K562 (cell line): ENCODE data around the gene CACNA2D3. TPM values are rescaled to one million over a fixed set of nuclear protein-coding genes. Genes with fewer than 3 reads are reported as not detected.

ENCODE experiments used
- ATAC-seq: fragments of 200-7000 bp; cut with Tn5 transposase; 3 replicates; pipeline ENCODE4 v1.9.1; 2020; ENCODE audit warnings: moderate library complexity
- BruUV-seq: library from RNA; stranded (reverse); fragments of 400-500 nt; replicated peaks from 2 replicates; lab custom pipeline; 2021; lab: Mats Ljungman, UMichigan
- CTCF ChIA-PET: fragments of 300-600 bp; formaldehyde crosslinking; extraction: SDS; loops from one replicate; lab custom pipeline; 2021; ENCODE audit warnings: low intra/inter-chr PET ratio; lab: Yijun Ruan, JAX
- POLR2A ChIA-PET: fragments of 300-600, 350-650 bp; sonication (Branson Sonifier 250); formaldehyde crosslinking; extraction: SDS; loops from one replicate; lab custom pipeline; 2021; ENCODE audit warnings: antibody characterized with exemption, inconsistent platforms; lab: Yijun Ruan, JAX
- DNase-seq, 4 experiments: peaks; one replicate each; pipeline versions ENCODE4 v3.0.0 to v3.0.0-alpha.2; 2011 to 2018; ENCODE audit warnings: low spot score in 3 of 4, mixed read lengths in 3 of 4; ENCODE audit errors: extremely low read depth in 1 of 4
- FAIRE-seq: peaks from 2 replicates; lab custom pipeline; 2011; peaks lifted over from hg19 to GRCh38; lab: Jason Lieb, UNC
- H2AFZ ChIP-seq: 2 replicates; pipeline ENCODE4 v1.6.0; 2011; ENCODE audit warnings: low read depth, low read length, control low read depth, inconsistent platforms
- H3K27ac ChIP-seq: fragments of 200-600 bp; 3 replicates; pipeline ENCODE4 v1.8.0; 2011; ENCODE audit warnings: low read depth, mild to moderate bottlenecking, control low read depth, inconsistent platforms, low read length, moderate library complexity, mixed read lengths; ENCODE audit errors: extremely low read depth
- H3K27me3 ChIP-seq, 2 experiments: fragments of 300-600 bp in 1 of 2; 2 replicates in 1 of 2; 3 replicates in 1 of 2; pipeline versions ENCODE4 v1.6.0 to v1.8.0; 2011; ENCODE audit warnings: inconsistent platforms in 2 of 2, low read length in 2 of 2, mild to moderate bottlenecking in 1 of 2, mixed read lengths in 1 of 2, moderate library complexity in 1 of 2; ENCODE audit not compliant: control insufficient read depth in 2 of 2, insufficient read depth in 2 of 2
- H3K36me3 ChIP-seq: fragments of 300-600 bp; 3 replicates; pipeline ENCODE4 v1.8.0; 2011; ENCODE audit warnings: mild to moderate bottlenecking, low read length, inconsistent platforms; ENCODE audit not compliant: control insufficient read depth, insufficient read depth
- H3K4me1 ChIP-seq, 2 experiments: fragments of 200-600 bp in 1 of 2; replicated peaks in 1 of 2; 2 replicates in 1 of 2; 3 replicates in 1 of 2; pipeline versions ENCODE4 v1.5.1 to v1.8.0; 2011; ENCODE audit warnings: inconsistent platforms in 2 of 2, low read length in 2 of 2, mild to moderate bottlenecking in 1 of 2, mixed read lengths in 1 of 2, moderate library complexity in 1 of 2; ENCODE audit not compliant: control insufficient read depth in 2 of 2, insufficient read depth in 2 of 2
- H3K4me2 ChIP-seq: 2 replicates; pipeline ENCODE4 v1.6.1; 2011; ENCODE audit warnings: low read length, control low read depth, inconsistent platforms, mixed read lengths; ENCODE audit not compliant: insufficient read depth
- H3K4me3 ChIP-seq: fragments of 200-600 bp; sonication (generic), shearing (Covaris generic); 2 replicates; pipeline ENCODE4 v1.5.1; 2016; ENCODE audit warnings: control low read depth, inconsistent platforms
- H3K79me2 ChIP-seq: fragments of 200-600 bp; 3 replicates; pipeline ENCODE4 v1.8.0; 2011; ENCODE audit warnings: low read length, inconsistent platforms; ENCODE audit not compliant: control insufficient read depth, insufficient read depth
- H3K9ac ChIP-seq, 2 experiments: 2 replicates each; pipeline versions ENCODE4 v1.6.0 to v1.6.1; 2011; ENCODE audit warnings: low read depth in 2 of 2, low read length in 2 of 2, control low read depth in 1 of 2, inconsistent platforms in 1 of 2, mild to moderate bottlenecking in 1 of 2, mixed read lengths in 1 of 2; ENCODE audit not compliant: insufficient read depth in 1 of 2
- H3K9me1 ChIP-seq: one replicate; pipeline ENCODE4 v1.6.0; 2011; ENCODE audit warnings: inconsistent platforms, mild to moderate bottlenecking, low read length, moderate library complexity; ENCODE audit not compliant: control insufficient read depth, insufficient read depth
- H3K9me3 ChIP-seq: replicated peaks from 2 replicates; pipeline ENCODE4 v1.5.1; 2011; ENCODE audit warnings: low read depth, low read length, inconsistent platforms; ENCODE audit not compliant: control insufficient read depth, insufficient read depth
- H4K20me1 ChIP-seq: replicated peaks from 2 replicates; pipeline ENCODE4 v1.6.1; 2011; ENCODE audit warnings: low read length, inconsistent platforms, mixed read lengths; ENCODE audit not compliant: control insufficient read depth, insufficient read depth
- EP400 ChIP-seq: fragments of 450-650 bp; IDR thresholded peaks from 2 replicates; pipeline ENCODE4 v1.6.1; 2017; ENCODE audit warnings: antibody characterized with exemption, mild to moderate bottlenecking, moderate library complexity
- THRAP3 ChIP-seq: fragments of 450-650 bp; IDR thresholded peaks from 2 replicates; pipeline ENCODE4 v1.6.1; 2016; ENCODE audit warnings: mild to moderate bottlenecking, inconsistent platforms, borderline replicate concordance
- ZNF212 ChIP-seq: fragments of 450-650 bp; formaldehyde crosslinking; IDR thresholded peaks from 2 replicates; pipeline ENCODE4 v1.4.0; 2020; ENCODE audit warnings: mild to moderate bottlenecking
- ZNF695 ChIP-seq: fragments of 450-650 bp; formaldehyde crosslinking; IDR thresholded peaks from 2 replicates; pipeline ENCODE4 v1.4.0; 2020; ENCODE audit warnings: mild to moderate bottlenecking, moderate library complexity
- WGBS: fragments of 100-300 bp; shearing (Covaris generic); methylation state at CpG from one replicate; pipeline ENCODE4 v1.1.6; 2016; ENCODE audit warnings: low coverage, mixed read lengths; ENCODE audit not compliant: insufficient coverage; ENCODE audit errors: missing lambda C conversion rate; 5-methylcytosine and 5-hydroxymethylcytosine counted together
- in situ Hi-C: fragments of 300-500 bp; cut with MboI; formaldehyde crosslinking; loops from 4 replicates; pipeline ENCODE4 v1.15.0; 2018; ENCODE audit warnings: inconsistent platforms, mixed read lengths
- intact Hi-C: fragments of 100-400 bp; cut with micrococcal nuclease; formaldehyde crosslinking; loops from 2 replicates; pipeline ENCODE4 v1.14.2; 2022
- polyA plus RNA-seq, 8 experiments: library from polyadenylated mRNA; depleted of rRNA in 4 of 8; stranded (reverse) in 5 of 8; unstranded in 3 of 8; fragments of >200 nt; fragmentation: Nextera tagmentation in 2 of 8; fragmentation: Illumina TruSeq in 1 of 8; extraction: Ambion mirVana in 2 of 8; extraction: Trizol in 1 of 8; gene quantifications; 2 replicates each; pipeline versions ENCODE4 v1.2.1 to v1.2.3, GENCODE V29; 2011 to 2014; ENCODE audit warnings: inconsistent platforms in 1 of 8, missing spikeins in 1 of 8
- total RNA-seq, 7 experiments: library from RNA; depleted of rRNA in 6 of 7; stranded (reverse); fragments of >200 nt in 6 of 7; fragmentation: Illumina TruSeq in 2 of 7; extraction: Trizol in 2 of 7; gene quantifications; 2 replicates each; pipeline versions ENCODE4 v1.2.1 to v1.2.3, GENCODE V29; 2011 to 2021; ENCODE audit warnings: low replicate concordance in 1 of 7
- TF ChIP-seq, protein P1 (sequence below): fragments of 450-650 bp; IDR thresholded peaks from 2 replicates; pipeline ENCODE4 v1.6.1; 2016; ENCODE audit warnings: low read depth, mild to moderate bottlenecking, moderate library complexity

CACNA2D3 gene
- total and polyA plus RNA-seq, 9 of the 15 experiments (the other 6 are each of a cell fraction or from before 2014, with no cell fraction given) = 0.01 TPM; not detected in 8

DNA sequence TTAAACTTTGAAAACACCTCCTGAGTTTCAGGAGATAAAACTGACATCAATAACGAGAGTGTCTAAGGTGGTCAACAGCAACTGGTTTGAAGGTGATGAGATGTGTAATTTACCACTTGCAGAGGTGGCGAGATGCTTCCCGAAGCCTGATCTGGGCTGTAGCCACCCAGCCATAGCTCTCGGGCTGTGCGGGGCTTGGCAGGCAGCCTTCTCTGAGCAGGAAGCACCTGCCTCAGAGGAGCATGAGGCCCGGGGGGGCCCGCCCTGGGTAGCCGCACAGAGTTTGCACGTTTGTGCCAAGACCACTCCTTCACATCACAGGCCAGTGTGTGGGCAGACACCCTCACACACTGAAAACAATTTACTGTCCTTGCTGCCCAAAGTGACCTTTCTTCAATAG is 220.3 kb downstream of the CACNA2D3 start:
- Histone ChIP-seq H3K9me1 (no peaks in the 10 kb centered on the region), H3K79me2 (no peaks in the 10 kb centered on the region), H3K27me3 (no peaks in the 10 kb centered on the region; a peak in 2 of 5 replicates), H4K20me1 (no peaks in the 10 kb centered on the region), H3K27ac (no peak overlapping the region), H3K4me3 (no peak overlapping the region), H2AFZ (no peak overlapping the region), H3K4me2 (no peak overlapping the region), H3K9ac (no peak overlapping the region)
- 0% methylated on average over 9 of the region's 9 CpGs for WGBS
- CTCF ChIA-PET = no interaction called here
- in situ Hi-C loops = no loop called here
- no TSS peak for BruUV-seq
- FAIRE-seq = no peak
- TF ChIP-seq, protein P1, sequence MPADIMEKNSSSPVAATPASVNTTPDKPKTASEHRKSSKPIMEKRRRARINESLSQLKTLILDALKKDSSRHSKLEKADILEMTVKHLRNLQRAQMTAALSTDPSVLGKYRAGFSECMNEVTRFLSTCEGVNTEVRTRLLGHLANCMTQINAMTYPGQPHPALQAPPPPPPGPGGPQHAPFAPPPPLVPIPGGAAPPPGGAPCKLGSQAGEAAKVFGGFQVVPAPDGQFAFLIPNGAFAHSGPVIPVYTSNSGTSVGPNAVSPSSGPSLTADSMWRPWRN = no peak
- TF ChIP-seq EP400 (no peak), ZNF695 (CRISPR knock-in tag) (no peak)
- TF ChIP-seq, all 486 proteins: peak for 0
- no peak for DNase-seq
- no peaks in the 10 kb centered on the region for H3K36me3 ChIP-seq
- intact Hi-C loops = no loop called here
- no peak for ATAC-seq
- no peaks in the 10 kb centered on the region for H3K9me3 ChIP-seq
- POLR2A ChIA-PET = no interaction called here
- H3K4me1 ChIP-seq = no peaks in the 10 kb centered on the region

DNA sequence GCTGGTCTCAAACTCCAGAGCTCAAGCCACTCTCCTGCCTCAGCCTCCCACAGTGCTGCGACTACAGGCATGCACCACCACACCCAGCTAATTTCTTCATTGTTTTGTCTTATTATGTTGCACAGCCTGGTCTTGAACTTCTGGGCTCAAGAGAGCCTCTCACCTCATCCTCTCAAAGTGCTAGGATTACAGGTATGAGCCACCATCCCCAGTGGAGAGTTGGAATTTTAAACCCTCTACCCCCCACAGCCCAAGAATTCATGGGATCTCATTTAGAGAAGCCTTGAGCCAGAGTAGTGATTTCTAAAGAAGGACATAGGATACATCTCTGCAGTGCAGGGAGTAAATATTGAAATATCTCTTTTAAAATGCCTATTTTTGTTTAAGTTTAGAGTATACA is 221.1 kb downstream of the CACNA2D3 start:
- DNase-seq (no peak), FAIRE-seq (no peak), ATAC-seq (no peak)
- Histone ChIP-seq H3K4me3 (no peak overlapping the region), H3K27me3 (no peaks in the 10 kb centered on the region; a peak in 2 of 5 replicates), H3K36me3 (no peaks in the 10 kb centered on the region), H3K9ac (no peak overlapping the region), H3K4me2 (no peak overlapping the region), H3K4me1 (no peaks in the 10 kb centered on the region), H4K20me1 (no peaks in the 10 kb centered on the region), H3K9me3 (no peaks in the 10 kb centered on the region), H3K79me2 (no peaks in the 10 kb centered on the region), H3K9me1 (no peaks in the 10 kb centered on the region), H3K27ac (no peak overlapping the region), H2AFZ (no peak overlapping the region)
- in situ Hi-C loops (no loop called here), intact Hi-C loops (no loop called here)
- WGBS = 0% methylated on average over 1 of the region's 1 CpG
- POLR2A ChIA-PET = no interaction called here
- no TSS peak for BruUV-seq
- TF ChIP-seq THRAP3 (no peak), ZNF212 (CRISPR knock-in tag) (no peak)
- CTCF ChIA-PET = no interaction called here
